ENCODE measurements around the gene NALCN.

DNA sequence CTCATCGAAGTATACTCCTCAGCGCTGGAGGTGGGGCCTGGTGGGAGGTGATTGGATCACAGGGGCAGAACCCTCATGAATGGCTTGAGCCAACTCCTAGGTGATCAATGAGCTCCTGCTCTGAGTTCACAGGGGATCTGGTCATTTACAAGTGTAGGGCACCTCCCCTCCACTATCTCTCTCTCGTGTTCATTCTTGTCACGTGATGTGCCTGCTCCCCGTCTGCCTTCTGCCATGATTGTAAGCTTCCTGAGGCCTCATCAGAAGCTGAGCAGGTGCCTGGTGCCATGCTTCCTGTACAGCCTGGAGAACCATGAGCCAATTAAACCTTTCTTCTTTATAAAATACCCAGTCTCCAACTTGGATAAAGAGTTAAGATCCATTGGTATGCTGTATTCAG lies 61.4 kb downstream of the NALCN start:
- no peak for TF ChIP-seq EZH2phosphoT487 (conservative IDR thresholded peaks at IDR 0.05; ENCODE audit: low read length)
- TF ChIP-seq, protein P1, sequence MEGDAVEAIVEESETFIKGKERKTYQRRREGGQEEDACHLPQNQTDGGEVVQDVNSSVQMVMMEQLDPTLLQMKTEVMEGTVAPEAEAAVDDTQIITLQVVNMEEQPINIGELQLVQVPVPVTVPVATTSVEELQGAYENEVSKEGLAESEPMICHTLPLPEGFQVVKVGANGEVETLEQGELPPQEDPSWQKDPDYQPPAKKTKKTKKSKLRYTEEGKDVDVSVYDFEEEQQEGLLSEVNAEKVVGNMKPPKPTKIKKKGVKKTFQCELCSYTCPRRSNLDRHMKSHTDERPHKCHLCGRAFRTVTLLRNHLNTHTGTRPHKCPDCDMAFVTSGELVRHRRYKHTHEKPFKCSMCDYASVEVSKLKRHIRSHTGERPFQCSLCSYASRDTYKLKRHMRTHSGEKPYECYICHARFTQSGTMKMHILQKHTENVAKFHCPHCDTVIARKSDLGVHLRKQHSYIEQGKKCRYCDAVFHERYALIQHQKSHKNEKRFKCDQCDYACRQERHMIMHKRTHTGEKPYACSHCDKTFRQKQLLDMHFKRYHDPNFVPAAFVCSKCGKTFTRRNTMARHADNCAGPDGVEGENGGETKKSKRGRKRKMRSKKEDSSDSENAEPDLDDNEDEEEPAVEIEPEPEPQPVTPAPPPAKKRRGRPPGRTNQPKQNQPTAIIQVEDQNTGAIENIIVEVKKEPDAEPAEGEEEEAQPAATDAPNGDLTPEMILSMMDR (IDR thresholded peaks at IDR 0.05; ENCODE audit: insufficient read depth, low read length, poor library complexity, severe bottlenecking): no peak

Data from SU-DHL-6 (cell line).